Middle frontal gyrus (tissue), 1 donor: ENCODE measurements around the gene NPAS3.

Experiments
- DNase-seq: peaks from one replicate; pipeline ENCODE4 v3.0.0-alpha.2; 2015; ENCODE audit warnings: low spot score; ENCODE audit errors: extremely low spot score

Gene NPAS3

DNA sequence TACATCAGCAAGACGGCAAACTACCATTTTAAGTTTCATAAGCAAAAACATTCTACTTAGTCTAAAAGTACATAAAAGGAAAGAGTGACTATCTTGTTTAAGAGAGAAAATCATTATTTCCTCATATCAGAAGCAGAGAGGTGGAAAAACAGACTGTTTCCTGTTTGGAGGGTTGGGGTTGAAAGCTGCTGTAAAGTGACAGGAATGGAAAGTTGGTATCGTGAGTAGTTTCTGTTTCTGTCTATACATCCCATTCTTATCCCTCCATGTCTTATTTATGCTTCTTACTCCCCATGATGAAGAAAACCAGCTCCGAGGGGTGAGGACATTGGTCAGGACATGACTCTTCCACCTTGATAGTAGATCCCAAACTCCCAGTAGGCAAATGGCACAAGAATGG is 795.7 kb downstream of the NPAS3 start:
- no peak for DNase-seq

DNA sequence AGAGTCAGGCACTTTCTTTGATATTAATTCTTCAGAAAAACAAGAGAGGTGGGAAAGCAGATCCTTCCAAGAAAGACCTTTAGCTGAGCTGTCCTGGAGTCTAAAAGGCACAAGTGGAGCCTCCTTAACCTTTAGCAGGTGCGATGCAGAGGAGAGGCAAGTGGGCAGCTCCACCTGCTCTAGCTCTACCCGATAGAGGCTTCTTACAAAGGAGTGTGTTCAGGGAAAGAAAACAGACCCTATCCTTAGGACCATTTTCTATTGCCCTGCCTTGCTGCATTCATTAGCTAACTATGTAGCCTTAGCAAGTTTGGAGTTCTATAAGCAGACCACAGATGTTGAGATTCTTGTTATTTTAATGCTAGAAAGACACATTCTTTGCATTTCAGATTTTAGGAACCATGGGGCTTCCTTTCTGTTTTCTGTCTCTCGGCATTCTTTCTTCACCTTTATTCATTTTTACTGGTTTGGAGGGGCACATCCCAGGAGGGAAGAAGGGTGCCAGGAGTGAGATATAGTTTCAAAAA is 797.7 kb downstream of the NPAS3 start:
- DNase-seq: no peak

DNA sequence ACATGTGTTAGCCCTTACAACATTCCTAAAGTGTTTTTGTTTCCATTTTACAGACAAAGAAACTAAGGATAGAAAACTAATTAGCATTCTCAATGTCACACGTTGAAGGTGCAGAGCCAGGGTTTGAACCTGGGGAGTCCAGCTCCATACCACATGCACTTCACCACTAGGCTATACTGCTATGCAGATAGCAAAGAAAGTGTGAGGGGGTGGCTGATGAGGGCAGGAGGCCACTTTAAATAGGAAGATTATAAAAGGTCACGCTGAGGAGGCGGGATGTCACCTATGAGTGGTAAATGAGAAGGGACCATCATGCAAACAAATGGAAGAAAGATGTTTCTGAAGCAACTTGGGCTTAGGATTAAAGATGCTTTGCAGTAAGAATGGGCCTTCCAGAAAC is 798.3 kb downstream of the NPAS3 start:
- DNase-seq: no peak

DNA sequence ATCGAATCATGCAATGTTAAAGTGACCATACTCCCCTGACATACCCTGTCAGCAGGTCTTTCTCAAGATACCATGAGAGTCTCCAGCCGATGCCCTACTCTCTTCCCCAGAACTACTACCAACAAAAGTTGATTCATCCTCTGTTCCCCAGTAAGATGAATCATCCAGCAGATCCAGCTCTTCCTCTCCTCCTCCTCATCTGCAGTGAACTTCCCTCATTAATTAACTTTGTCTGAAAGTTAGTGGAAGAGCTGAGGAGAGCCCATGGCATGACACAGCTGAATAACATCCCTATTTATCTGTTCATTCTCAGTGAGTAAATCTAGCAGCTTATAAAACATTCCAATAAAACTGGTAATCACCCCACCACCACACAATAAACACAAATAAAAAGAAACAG is 798.8 kb downstream of the NPAS3 start:
- no peak for DNase-seq

DNA sequence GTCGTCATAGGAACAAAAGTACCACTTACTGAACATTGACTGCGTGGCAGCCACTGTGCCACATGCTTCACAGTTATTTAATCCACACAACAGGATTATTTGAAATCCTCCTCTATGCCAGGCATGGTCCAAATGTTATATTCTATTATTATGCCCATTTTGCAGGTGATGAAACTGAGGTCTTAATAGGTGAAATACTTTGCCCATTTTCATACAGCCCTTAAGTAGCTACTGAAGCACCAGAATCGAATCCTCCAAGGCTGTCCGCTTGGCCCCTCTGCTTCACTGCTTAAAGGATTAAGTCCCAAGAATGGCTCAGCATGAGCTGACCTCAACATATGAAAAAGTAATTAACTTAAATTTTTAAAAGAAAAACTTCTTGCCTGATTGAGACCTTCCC is 799.4 kb downstream of the NPAS3 start:
- DNase-seq: no peak

DNA sequence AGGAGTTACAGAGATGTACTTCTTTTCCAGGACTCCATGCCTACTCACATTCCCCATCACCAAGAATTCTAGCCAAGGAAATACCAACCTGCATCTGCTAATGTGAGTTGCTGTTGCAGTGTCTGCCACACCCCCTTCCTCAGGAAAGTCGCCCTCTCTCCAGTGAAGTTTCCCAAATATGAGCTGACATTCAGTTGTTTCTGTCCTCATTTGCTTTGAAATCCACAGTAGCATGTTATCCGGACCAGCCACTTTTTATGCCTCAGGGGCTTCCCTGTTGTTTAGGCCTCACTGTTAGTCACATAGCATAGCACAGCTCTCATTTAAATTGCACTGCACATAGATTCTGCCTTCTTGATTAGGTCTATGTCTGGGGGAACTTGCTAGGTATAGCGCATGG is 799.8 kb downstream of the NPAS3 start:
- DNase-seq: no peak

DNA sequence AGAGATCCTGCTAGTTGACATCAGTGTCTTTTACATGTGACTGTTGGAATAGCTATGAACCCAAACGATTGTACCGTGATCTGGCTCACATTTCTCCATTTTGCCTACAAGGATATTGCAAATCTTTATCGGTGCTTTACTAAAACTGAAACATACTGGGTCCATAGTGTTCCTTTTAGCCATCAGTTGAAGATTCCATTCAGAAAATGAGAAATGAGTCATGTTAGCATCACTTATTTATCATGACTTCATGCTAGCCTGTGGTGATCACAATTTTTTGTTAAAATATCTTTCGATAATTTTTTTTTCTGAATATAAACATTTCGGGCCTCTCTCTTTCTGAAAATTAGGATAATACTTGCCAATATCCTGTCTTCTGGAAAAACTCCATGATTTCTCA is 801.9 kb downstream of the NPAS3 start:
- DNase-seq: no peak

DNA sequence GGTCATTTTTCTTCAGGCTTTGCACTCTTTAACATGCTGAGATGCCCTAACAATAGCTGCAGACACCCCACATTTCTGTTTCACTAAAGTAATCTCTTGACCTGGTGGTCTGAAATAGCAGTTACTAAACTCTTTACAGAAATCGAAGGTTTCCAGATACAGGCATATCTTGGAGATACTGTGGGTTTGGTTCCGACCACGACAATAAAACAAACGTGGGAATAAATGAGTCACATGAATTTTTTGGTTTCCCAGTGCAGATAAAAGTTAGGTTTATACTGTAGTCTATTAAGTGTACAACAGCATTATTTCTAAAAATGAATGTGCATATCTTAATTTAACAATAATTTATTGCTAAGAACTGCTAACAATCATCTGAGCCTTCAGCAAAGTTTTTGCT is 803.5 kb downstream of the NPAS3 start:
- DNase-seq: no peak

DNA sequence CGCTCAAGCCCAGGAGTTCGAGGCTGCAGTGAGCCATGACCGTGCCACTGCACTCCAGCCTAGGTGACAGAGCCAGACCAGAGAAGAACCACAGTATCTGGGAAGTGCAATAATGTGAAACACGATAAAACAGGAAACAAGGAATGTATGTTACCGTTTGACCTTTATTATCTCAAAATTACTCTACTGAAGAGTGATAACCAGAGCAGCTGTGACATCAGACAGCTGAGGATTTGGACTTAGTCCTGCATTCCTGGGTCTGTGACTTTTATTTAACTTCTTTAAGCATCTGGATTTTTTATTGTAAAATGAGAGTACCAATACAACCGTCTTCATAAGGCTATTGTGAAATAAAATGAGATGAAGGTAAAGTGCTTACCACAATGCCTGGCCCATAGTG is 806.5 kb downstream of the NPAS3 start:
- no peak for DNase-seq

DNA sequence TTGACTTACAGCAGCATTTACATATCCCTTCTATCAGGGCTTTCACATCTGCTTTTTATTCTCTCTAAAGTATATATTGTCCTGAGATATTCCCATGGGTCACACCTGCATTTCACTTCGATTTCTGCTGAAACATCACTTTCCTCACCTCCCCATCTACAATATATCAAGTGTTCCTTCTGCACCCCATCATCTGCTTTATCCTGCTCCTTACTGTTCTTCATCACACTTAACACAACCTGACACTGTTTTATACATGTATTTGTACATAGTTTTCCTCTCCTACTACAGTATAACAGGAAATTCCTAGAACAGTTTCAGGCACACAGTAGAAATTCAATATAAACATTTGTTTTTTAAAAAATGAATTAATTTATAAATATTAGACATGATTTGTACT is 809.1 kb downstream of the NPAS3 start:
- no peak for DNase-seq

DNA sequence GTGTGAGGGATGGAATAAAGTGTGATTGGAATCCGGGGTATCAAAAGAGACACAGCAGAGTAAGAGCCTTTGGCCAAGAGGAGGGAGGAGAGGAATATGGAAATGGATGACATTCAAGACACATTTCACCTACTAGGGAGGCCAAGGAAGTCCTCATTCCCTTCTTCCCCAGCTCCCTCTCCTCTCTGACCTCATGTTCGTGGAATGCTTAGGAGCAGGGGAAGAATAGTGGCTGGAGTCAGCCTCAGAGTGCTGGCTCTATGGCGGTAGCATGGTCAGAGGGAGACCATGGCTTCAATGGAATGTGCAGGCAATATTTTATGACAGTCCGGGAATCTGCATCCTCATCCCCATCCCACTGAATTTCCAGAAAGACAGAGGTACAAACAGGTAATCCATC is 815.6 kb downstream of the NPAS3 start:
- DNase-seq: no peak

DNA sequence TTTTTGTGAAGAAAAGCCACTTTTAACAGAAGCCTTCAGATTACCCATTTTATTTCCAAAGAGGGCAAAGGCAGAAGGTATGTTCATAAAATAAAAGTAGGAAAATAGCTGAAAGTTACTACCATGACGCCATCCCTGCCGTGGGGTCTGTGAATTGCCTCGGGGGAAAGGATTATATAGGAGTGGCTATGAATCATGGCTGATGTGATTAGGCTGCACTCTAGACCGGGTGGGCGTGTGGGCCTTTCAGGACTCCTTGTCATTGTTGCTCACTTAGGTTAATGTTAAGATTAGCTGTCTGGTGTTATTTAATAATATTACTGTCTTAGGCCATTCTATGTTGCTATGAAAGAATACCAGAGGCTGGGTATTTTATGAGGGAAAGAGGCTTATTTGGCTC is 816.7 kb downstream of the NPAS3 start:
- DNase-seq: no peak

DNA sequence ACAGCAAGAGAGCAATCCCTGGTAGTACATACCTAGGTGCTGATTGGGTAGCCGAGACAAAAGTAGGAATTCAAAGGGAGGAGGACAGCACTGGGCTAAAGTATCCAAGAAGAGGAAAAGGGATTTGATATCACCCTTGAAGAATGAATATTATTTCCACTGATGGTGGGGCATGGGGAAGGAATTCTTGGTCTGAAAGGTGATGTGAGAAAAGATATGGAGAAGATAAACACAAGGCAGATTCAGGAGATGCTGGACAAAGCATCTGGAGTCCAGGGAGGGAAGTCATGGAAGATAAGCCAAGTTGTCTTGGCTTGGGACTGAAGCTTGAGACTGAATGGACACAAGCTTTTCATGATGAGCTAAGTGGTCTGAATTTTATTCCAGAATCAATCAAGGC is 818.2 kb downstream of the NPAS3 start:
- no peak for DNase-seq

DNA sequence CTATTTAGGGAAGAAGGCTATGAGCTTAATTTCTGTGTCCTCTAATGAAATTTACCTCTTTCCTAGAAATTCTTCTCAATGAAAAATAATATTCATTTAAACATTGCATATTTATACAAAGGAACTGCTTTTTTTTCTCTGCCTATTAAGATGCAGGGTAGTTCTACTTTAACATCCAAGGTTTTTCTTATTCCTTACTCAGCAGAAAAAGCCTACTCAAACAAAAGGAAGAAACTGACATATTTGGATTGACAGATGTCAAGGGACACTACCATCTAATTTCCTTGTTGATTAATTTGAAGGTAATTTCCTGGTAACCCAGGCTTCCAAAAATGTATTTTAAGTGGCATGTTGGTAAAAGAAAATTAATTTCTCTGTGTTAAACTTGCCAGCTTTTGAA is 819.9 kb downstream of the NPAS3 start:
- DNase-seq: no peak

DNA sequence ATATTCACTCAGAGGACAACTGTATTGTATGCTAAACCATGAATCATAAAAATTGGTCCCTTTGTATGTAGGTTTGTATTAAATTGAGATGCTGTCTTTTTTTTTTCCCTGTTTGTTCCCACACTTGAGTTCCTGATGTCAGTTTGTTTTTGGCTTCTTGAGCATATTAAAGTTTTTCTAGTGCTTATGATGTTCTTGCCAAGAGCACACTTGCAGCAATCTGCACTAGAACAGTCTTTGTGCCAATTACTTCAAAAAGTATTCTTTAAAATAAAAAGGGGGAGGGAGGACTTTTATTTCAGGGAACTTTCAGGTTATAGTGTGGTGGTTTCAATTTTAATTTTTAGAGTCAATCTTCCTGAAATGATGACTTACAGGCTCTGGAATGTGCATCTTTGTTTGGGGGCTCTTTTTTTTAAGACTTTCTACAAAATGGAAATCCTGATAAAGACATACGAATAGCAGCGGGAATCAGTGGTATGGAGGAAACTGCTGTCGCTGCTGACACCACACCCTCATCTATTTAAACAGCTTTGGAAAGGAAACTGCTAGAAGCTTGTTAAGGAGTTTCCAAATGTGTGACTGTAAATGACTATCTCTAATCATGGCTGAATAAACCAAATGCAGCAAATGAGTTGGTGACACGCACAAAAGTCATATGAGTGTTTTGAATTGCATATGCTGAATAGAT is 823.6 kb downstream of the NPAS3 start:
- DNase-seq: no peak

DNA sequence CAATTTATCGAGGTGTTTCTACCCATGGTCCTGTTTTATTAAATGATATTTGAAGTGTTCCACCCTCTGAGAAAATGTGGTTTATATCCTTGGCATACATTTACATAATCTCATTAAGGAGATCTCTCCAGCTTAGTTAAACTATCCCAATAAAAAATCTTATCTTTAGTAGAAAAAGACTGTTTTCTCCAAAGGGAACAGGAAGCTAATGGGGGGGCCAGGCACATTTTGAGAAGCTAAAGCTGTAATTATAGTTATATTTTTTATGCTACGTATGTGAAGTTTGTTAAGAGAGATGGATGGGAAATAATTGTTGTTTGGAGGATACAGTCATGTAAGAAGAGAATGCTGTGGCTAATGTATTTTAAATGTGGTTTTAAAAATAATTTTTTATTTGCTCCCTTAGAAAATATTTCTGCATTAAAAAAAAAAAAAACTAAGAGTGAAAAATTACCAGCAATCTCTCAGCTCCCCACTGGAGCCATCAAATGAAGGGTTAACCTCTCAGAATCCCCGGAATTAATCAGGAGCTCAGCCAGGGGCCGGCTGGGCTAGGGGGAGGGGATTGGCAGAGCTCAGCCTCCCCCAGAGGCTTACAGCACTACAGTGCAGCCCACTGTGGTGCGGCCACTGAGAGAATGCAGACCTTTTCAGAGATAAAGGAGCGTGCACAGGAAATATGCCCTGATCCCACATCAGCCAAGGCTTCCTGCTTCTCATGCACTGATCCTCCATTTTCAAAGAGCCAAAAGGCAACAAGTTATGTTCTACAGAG is 826.4 kb downstream of the NPAS3 start:
- no peak for DNase-seq

DNA sequence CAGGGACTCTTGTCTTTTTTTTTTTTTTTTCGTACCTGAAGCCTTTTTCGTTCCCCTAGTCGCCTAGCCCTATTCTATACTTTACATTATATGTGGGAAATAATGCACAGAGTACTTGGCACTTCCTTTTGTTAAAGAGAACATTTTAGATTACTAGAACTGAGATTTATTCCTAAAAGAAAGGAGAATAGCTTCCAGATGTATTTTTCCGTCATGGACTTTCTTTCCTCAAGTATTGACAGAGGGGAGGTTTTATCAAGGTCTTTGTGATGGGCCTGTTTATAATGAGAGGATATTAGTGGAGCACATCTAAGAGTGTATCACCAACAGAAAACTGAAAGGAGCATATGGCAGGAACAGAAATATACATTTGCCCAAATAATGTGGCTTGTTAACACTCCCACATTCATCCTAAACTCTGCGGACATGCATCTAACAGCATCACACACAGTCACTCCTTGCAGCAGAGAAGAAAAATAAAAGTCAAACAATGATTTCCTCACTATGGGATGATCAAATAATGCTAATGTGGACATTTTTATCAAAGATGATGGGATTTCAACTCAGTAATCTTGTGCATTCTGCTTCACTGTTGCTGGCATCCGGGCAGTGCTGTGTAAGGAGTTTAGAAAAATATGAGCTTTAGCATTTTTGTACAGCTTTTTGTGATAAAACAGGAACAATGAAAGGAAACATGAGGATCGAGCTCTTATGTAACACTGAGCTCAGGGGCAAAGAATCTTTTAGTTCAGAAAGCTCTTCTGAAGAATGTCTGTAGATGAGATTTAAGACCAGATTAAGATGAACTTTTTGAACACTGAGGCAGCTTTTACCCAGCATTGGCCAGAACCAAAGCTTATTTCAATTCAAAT is 829.1 kb downstream of the NPAS3 start:
- no peak for DNase-seq

DNA sequence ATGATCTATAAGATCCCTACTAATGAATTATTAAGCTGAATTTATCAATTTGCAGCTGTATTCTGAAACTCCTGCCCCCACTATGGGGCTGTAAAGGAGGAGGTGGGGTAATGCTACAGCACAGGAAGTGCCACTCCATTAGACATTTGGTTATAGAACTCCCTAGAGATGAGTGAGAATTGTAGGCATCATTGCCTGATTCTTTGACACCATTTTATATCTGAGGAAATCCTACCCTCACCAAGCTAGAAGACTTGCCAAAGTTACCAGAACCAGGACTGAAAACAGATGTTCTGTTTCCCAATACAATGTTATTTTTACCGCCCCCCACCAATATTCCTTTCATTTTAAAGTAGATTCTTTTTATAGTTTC is 829.8 kb downstream of the NPAS3 start:
- no peak for DNase-seq

DNA sequence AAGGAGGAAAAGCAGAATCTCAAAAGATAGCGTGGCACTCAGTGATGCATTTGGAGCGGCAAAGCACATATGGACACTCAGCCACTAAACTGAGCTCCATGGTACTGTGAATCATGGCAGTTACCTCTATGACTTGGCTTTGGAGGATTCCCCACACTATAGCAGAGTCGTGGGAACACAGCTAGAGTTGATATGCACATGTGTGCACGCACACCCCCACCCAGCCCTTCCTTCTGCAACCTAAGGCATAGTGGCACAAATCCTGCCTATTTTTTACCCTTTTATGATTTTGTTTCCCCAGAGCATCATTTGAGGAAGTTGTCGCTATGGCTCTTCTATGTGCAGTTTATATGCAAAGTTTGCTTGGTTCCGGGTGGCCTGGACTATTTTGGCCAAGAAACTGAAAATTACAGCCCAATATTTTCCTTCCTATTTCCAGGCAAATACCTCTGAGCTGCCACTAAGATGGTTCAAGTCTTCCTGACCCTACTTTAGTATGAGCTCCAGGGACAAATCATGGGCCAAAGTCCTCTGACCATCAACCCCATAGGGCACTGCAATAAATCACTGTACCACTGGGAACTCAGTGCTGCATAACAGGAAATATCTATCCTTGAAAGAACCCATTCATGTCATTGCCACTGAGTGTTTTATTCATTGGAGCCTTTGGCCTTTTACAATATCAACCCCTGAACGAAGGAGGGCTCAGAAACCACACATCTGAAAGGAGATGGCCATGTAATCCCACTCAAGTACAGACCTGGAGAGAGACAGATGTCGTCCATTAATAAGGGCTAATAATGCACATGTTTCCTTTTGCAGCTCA is 834.7 kb downstream of the NPAS3 start:
- DNase-seq: no peak

DNA sequence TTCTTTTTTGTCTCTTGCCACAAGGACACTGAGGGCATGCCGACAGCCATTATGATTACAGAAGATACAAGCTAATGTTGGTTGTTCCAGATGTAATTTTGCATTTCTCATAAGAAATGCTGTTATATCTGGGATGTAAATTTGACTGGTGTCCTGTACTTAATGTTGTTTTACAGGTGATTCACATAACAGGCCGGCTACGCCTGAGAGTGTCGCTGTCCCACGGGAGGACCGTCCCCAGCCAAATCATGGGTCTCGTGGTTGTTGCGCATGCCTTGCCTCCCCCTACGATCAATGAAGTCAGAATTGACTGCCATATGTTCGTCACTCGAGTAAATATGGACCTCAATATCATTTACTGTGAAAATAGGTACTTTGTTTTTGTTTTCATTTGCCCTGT is 835.5 kb downstream of the NPAS3 start:
- no peak for DNase-seq
